ENCODE data around the gene NUP43. TPM values are rescaled to one million over a fixed set of nuclear protein-coding genes. Genes with fewer than 3 reads are reported as not detected.
A peak's percentile ranks its signal among the peaks of the same experiment; 100 is the strongest.

Gene NUP43
- total RNA-seq (10 to 100 TPM; 14.2 to 37.3 (median 26.0) TPM), polyA plus RNA-seq (10 to 100 TPM in 1 of 2 donors, 1 to 10 TPM in 1; 8.9 to 20.2 TPM)
- long read RNA-seq, donor 1, transcript NUP43-201 (8 exons, 3,874 nt) = major isoform, 13 of 22 reads
- long read RNA-seq, donor 1, partial matches to known transcripts = 0 of 22 reads
- long read RNA-seq, donor 1, other reads (novel, unspliced or antisense) = 9 of 22 reads
- long read RNA-seq, donor 2, partial matches to known transcripts = 0 of 4 reads
- long read RNA-seq, donor 2, other reads (novel, unspliced or antisense) = 0 of 4 reads
- long read RNA-seq, donor 3, transcript NUP43-201 (8 exons, 3,874 nt) = major isoform, 9 of 17 reads
- long read RNA-seq, donor 3, partial matches to known transcripts = 1 of 17 reads
- long read RNA-seq, donor 3, other reads (novel, unspliced or antisense) = 7 of 17 reads

- Histone ChIP-seq H3K27ac (peak within 1 kb of the TSS in 1 of 2 donors; percentile 61), H3K4me3 (peak within 1 kb of the TSS; percentile 95), H3K9me3 (no peaks in the 10 kb centered on the region), H3K27me3 (no peaks in the 10 kb centered on the region), H3K36me3 (no peaks in the 10 kb centered on the region), H3K4me1 (ENCODE audit: insufficient read depth) (peaks cover 7% of the 10 kb centered on the region)
- TF ChIP-seq EP300 (IDR thresholded peaks at IDR 0.05) (no peak), CTCF (IDR thresholded peaks at IDR 0.05) (peak; percentile 47 to 79 (median 60)), POLR2A (IDR thresholded peaks at IDR 0.05) (peak; percentile 17)
- peak; percentile 92 to 96 (median 93) for DNase-seq
- WGBS, 3 donors = 4 to 5% (median 4%) methylated on average over 41 of the region's 41 CpGs
- intact Hi-C loops (cut with DNase I) = no loop called here
These were observed at the start of gene NUP43 for GRCh38 chr6:149746147-149746946. NUP43 (minus strand) TSS chr6:149746529; CDS start chr6:149746495, 34 bp downstream.

- H3K4me3 ChIP-seq = no peak overlapping the region
- WGBS, 3 donors = 91 to 96% (median 91%) methylated on average over 3 of the region's 3 CpGs
- TF ChIP-seq EP300 (IDR thresholded peaks at IDR 0.05) (no peak), POLR2A (IDR thresholded peaks at IDR 0.05) (no peak), CTCF (IDR thresholded peaks at IDR 0.05) (no peak)
- DNase-seq = no peak
- no peak overlapping the region for H3K27ac ChIP-seq
- no peaks in the 10 kb centered on the region for H3K27me3 ChIP-seq
- intact Hi-C loops (cut with DNase I) = no loop called here
- H3K36me3 ChIP-seq = no peaks in the 10 kb centered on the region
- no peaks in the 10 kb centered on the region for H3K9me3 ChIP-seq
- H3K4me1 ChIP-seq (ENCODE audit: insufficient read depth) = no peaks in the 10 kb centered on the region
These were observed 37.2 kb upstream of the NUP43 start for GRCh38 chr6:149783551-149783950.

GRCh38 chr6:149782337-149782736, 36.0 kb upstream of the NUP43 start:
- no peak for TF ChIP-seq POLR2A (IDR thresholded peaks at IDR 0.05)
- no peak for TF ChIP-seq EP300 (IDR thresholded peaks at IDR 0.05)
- TF ChIP-seq CTCF (IDR thresholded peaks at IDR 0.05) = no peak
- Histone ChIP-seq H3K27ac (no peak overlapping the region), H3K9me3 (no peaks in the 10 kb centered on the region), H3K36me3 (no peaks in the 10 kb centered on the region), H3K27me3 (no peaks in the 10 kb centered on the region), H3K4me1 (ENCODE audit: insufficient read depth) (no peaks in the 10 kb centered on the region), H3K4me3 (no peak overlapping the region)
- DNase-seq = no peak
- 93 to 96% (median 93%) methylated on average over 2 of the region's 2 CpGs for WGBS, 3 donors
- intact Hi-C loops (cut with DNase I) = no loop called here

GRCh38 chr6:149781715-149782114, 35.4 kb upstream of the NUP43 start:
- no peaks in the 10 kb centered on the region for H3K9me3 ChIP-seq
- H3K36me3 ChIP-seq = no peaks in the 10 kb centered on the region
- no peak for DNase-seq
- H3K27me3 ChIP-seq = no peaks in the 10 kb centered on the region
- intact Hi-C loops (cut with DNase I) = no loop called here
- no peak overlapping the region for H3K4me3 ChIP-seq
- H3K4me1 ChIP-seq (ENCODE audit: insufficient read depth) = no peaks in the 10 kb centered on the region
- no peak overlapping the region for H3K27ac ChIP-seq
- TF ChIP-seq CTCF (IDR thresholded peaks at IDR 0.05) = no peak
- TF ChIP-seq POLR2A (IDR thresholded peaks at IDR 0.05) = no peak
- TF ChIP-seq EP300 (IDR thresholded peaks at IDR 0.05) = no peak
